ENCODE results near the gene AKT1. TPM values are rescaled to one million over a fixed set of nuclear protein-coding genes. Genes with fewer than 3 reads are reported as not detected.

Gene AKT1
- total and polyA plus RNA-seq, 2 of the 13 experiments (the other 11 are each of a cell fraction or from before 2014, with no cell fraction given): 96.2 to 116 TPM

DNA sequence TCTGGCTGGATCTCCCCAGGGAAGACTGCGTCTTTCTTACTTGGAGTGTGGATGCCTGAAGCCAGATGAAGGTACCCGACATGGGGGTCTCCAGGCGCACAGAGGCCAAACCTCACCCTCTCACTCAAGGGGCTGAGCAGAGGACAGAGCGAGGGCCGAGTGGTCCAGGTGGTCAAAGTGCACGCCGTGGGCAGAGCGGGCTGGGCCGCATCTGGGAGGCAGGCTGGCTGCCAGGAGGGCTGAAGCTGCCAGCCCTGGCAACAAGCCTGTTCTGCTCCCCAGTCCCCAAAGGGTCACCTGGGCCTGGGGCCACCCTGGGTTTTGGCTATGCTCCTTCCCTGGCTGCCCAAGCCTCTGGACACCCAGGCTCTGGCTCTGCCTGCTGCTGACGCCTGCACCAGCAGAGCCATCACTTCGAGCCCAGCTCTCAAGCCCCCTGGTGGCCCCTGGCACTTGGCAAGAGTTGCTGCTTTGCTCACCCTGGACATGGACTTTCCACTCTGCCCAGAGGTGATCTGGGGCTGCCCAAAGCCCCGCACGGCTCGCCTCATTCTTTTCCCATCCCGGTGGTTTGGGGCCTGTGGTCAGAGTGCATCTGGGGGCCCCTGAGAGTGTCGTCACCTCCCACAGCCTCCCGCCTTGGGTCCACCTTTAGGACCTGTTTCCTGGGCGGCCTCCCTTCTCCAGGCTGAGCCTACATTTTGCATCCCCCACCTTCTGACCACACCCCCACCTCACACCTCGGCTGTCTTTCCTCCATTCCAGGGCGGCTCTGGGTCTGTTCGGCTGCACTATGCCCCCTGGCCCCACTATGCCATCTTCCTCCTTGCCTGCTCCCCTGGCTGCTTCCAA is 68.7 kb downstream of the AKT1 start (continued):
- TF ChIP-seq, protein P1, sequence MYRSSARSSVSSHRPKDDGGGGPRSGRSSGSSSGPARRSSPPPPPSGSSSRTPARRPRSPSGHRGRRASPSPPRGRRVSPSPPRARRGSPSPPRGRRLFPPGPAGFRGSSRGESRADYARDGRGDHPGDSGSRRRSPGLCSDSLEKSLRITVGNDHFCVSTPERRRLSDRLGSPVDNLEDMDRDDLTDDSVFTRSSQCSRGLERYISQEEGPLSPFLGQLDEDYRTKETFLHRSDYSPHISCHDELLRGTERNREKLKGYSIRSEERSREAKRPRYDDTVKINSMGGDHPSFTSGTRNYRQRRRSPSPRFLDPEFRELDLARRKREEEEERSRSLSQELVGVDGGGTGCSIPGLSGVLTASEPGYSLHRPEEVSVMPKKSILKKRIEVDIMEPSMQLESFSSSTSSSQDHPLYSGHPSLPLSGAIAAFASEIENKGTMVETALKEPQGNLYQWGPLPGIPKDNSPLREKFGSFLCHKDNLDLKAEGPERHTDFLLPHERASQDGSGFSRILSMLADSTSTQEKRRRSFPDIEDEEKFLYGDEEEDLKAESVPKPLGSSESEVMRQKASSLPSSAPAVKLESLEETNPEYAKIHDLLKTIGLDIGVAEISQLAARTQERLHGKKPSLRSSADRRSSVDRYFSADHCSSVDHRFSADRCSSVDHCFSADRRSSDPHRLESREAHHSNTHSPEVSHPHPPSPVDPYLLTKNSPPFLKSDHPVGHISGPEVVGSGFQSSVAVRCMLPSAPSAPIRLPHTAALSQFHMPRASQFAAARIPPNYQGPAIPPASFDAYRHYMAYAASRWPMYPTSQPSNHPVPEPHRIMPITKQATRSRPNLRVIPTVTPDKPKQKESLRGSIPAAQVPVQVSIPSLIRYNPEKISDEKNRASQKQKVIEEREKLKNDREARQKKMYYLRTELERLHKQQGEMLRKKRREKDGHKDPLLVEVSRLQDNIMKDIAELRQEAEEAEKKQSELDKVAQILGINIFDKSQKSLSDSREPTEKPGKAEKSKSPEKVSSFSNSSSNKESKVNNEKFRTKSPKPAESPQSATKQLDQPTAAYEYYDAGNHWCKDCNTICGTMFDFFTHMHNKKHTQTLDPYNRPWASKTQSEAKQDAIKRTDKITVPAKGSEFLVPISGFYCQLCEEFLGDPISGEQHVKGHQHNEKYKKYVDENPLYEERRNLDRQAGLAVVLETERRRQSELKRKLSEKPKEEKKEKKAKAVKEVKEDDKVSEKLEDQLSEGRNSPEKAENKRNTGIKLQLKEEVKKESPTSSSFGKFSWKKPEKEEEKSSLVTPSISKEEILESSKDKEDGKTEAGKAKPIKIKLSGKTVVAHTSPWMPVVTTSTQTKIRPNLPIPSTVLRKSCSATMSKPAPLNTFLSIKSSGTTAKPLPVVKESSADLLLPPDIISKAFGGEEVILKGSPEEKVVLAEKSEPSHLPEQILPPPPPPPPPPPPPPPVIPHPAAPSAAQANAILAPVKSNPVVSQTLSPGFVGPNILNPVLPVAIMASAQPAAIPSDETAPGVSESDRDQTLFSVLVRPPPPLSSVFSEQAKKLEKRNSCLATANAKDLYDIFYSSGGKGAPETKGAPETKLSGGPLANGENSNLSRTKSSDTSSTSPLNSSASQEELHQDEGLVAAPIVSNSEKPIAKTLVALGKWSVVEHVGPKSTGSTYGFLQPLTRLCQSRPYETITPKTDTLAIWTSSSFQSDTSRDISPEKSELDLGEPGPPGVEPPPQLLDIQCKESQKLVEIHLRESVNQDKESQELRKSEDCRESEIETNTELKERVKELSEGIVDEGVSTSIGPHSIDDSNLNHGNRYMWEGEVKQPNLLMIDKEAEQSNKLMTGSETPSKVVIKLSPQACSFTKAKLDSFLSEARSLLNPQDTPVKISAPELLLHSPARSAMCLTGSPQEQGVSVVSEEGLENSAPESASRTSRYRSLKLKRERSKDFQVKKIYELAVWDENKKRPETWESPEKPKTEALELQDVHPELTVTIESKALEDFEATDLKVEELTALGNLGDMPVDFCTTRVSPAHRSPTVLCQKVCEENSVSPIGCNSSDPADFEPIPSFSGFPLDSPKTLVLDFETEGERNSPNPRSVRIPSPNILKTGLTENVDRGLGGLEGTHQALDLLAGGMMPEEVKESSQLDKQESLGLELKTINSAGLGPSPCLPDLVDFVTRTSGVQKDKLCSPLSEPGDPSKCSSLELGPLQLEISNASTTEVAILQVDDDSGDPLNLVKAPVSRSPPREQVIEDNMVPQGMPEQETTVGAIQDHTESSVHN (CRISPR knock-in tag; IDR thresholded peaks at IDR 0.05): no peak
- peak; percentile 27; the same call in 1 of the 2 replicates for TF ChIP-seq CREM (IDR thresholded peaks at IDR 0.05)
- TF ChIP-seq CREM (CRISPR knock-in tag; IDR thresholded peaks at IDR 0.05): no peak
- TF ChIP-seq, protein P2, sequence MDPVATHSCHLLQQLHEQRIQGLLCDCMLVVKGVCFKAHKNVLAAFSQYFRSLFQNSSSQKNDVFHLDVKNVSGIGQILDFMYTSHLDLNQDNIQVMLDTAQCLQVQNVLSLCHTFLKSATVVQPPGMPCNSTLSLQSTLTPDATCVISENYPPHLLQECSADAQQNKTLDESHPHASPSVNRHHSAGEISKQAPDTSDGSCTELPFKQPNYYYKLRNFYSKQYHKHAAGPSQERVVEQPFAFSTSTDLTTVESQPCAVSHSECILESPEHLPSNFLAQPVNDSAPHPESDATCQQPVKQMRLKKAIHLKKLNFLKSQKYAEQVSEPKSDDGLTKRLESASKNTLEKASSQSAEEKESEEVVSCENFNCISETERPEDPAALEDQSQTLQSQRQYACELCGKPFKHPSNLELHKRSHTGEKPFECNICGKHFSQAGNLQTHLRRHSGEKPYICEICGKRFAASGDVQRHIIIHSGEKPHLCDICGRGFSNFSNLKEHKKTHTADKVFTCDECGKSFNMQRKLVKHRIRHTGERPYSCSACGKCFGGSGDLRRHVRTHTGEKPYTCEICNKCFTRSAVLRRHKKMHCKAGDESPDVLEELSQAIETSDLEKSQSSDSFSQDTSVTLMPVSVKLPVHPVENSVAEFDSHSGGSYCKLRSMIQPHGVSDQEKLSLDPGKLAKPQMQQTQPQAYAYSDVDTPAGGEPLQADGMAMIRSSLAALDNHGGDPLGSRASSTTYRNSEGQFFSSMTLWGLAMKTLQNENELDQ (CRISPR knock-in tag; IDR thresholded peaks at IDR 0.05; ENCODE audit: borderline replicate concordance): no peak
- TF ChIP-seq MZF1 (CRISPR knock-in tag; IDR thresholded peaks at IDR 0.05; ENCODE audit: borderline replicate concordance): no peak
- TF ChIP-seq CEBPB (IDR thresholded peaks at IDR 0.05; ENCODE audit: borderline replicate concordance, low read depth, low read length): no peak
- TF ChIP-seq ZNF550 (CRISPR knock-in tag; IDR thresholded peaks at IDR 0.05; ENCODE audit: borderline replicate concordance): no peak
- 0 out of 2 replicates have a peak, but pooled peaks have one; percentile 23 for TF ChIP-seq KDM3A (CRISPR knock-in tag; IDR thresholded peaks at IDR 0.05; ENCODE audit: low read depth)
- TF ChIP-seq TCF12 (IDR thresholded peaks at IDR 0.05): no peak
- TF ChIP-seq TCF12 (CRISPR knock-in tag; IDR thresholded peaks at IDR 0.05): no peak
- TF ChIP-seq, protein P3, sequence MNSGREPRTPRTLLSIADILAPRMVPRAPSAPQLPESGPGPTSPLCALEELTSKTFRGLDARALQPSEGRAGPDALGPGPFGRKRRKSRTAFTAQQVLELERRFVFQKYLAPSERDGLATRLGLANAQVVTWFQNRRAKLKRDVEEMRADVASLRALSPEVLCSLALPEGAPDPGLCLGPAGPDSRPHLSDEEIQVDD (CRISPR knock-in tag; IDR thresholded peaks at IDR 0.05; ENCODE audit: borderline replicate concordance): no peak
- TF ChIP-seq ZNF232 (CRISPR knock-in tag; IDR thresholded peaks at IDR 0.05; ENCODE audit: borderline replicate concordance): no peak
- TF ChIP-seq, protein P4, sequence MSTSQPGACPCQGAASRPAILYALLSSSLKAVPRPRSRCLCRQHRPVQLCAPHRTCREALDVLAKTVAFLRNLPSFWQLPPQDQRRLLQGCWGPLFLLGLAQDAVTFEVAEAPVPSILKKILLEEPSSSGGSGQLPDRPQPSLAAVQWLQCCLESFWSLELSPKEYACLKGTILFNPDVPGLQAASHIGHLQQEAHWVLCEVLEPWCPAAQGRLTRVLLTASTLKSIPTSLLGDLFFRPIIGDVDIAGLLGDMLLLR (CRISPR knock-in tag; IDR thresholded peaks at IDR 0.05): no peak
- TF ChIP-seq ZNF569 (CRISPR knock-in tag; IDR thresholded peaks at IDR 0.05; ENCODE audit: borderline replicate concordance): no peak
- no peak for TF ChIP-seq THYN1 (CRISPR knock-in tag; IDR thresholded peaks at IDR 0.05; ENCODE audit: borderline replicate concordance, low read depth)
- TF ChIP-seq ZNF772 (CRISPR knock-in tag; IDR thresholded peaks at IDR 0.05): no peak
- TF ChIP-seq RBAK (CRISPR knock-in tag; IDR thresholded peaks at IDR 0.05): no peak
- TF ChIP-seq TGIF2 (CRISPR knock-in tag; IDR thresholded peaks at IDR 0.05): no peak
